ENCODE measurements around the gene YKT6.

The YKT6 gene

GRCh38 chr7:44249639-44250234 lies 49.0 kb downstream of the YKT6 start:
- no peak for DNase-seq (ENCODE audit: extremely low spot score)
- POLR2A ChIA-PET: no interaction called here
- CTCF ChIA-PET: interaction anchor here (0.9 to 2.5 kb wide), 3 partner anchors 8 to 165 kb away, joined by 3 to 8 read pairs (median 5); no protein-coding TSS in a partner anchor
- no peak for TF ChIP-seq CTCF (IDR thresholded peaks at IDR 0.05; ENCODE audit: control extremely low read depth, extremely low read depth, low read depth, missing control alignments)

DNA sequence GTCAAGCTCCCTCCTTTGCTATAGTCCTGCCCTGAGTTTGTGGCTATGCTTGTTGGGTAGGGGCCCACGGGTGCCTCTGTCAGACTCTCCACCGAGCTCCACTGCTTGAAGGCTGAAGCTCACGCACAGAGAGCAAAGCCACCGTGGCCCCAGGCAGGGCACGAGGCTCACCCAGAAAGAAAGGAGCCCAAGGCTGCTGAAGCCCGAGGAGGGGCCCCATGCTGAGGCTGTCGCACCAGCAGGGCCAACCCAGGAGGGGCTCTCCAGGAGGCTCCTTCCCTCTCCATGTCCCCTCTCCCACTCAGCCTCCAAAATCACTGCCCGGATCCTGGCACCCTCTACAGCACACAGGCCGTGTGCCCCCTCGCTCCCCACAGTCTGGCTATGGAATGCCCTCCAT lies 50.5 kb downstream of the YKT6 start:
- ChIA-PET POLR2A (no interaction called here), CTCF (interaction anchor here (12.7 kb wide), 1 partner anchor 9 kb away, joined by 117 read pairs; no protein-coding TSS in a partner anchor)
- DNase-seq (ENCODE audit: extremely low spot score): no peak
- no peak for TF ChIP-seq CTCF (IDR thresholded peaks at IDR 0.05; ENCODE audit: control extremely low read depth, extremely low read depth, low read depth, missing control alignments)

- CTCF ChIA-PET: interaction anchor here (12.7 kb wide), 1 partner anchor 9 kb away, joined by 117 read pairs; no protein-coding TSS in a partner anchor
- no peak for TF ChIP-seq CTCF (IDR thresholded peaks at IDR 0.05; ENCODE audit: control extremely low read depth, extremely low read depth, low read depth, missing control alignments)
- DNase-seq (ENCODE audit: extremely low spot score): no peak
- POLR2A ChIA-PET: no interaction called here
Observed at GRCh38 chr7:44251881-44252280, 51.1 kb downstream of the YKT6 start.

- ChIA-PET POLR2A (no interaction called here), CTCF (interaction anchor here (1.8 to 12.7 kb wide), 2 partner anchors 14 to 106 kb away, joined by 4 to 117 read pairs; no protein-coding TSS in a partner anchor)
- no peak for TF ChIP-seq CTCF (IDR thresholded peaks at IDR 0.05; ENCODE audit: control extremely low read depth, extremely low read depth, low read depth, missing control alignments)
- DNase-seq (ENCODE audit: extremely low spot score): no peak
Observed at GRCh38 chr7:44256459-44256858, 55.7 kb downstream of the YKT6 start.

- ChIA-PET CTCF (interaction anchor here (1.1 to 12.7 kb wide), 10 partner anchors 9 to 308 kb away, joined by 3 to 117 read pairs (median 4); partner anchors contain the start of gene NUDCD3), POLR2A (no interaction called here)
- no peak for TF ChIP-seq CTCF (IDR thresholded peaks at IDR 0.05; ENCODE audit: control extremely low read depth, extremely low read depth, low read depth, missing control alignments)
- DNase-seq (ENCODE audit: extremely low spot score): no peak
Observed at GRCh38 chr7:44257213-44257612, 56.4 kb downstream of the YKT6 start.

GRCh38 chr7:44257618-44258422 lies 57.0 kb downstream of the YKT6 start:
- DNase-seq (ENCODE audit: extremely low spot score): peak; percentile 89
- TF ChIP-seq CTCF (IDR thresholded peaks at IDR 0.05; ENCODE audit: control extremely low read depth, extremely low read depth, low read depth, missing control alignments): peak; percentile 8
- POLR2A ChIA-PET: interaction anchor here (0.7 to 0.9 kb wide), 2 partner anchors 17 to 57 kb away, joined by 3 read pairs; no protein-coding TSS in a partner anchor
- CTCF ChIA-PET: interaction anchor here (1.1 to 12.7 kb wide), 14 partner anchors 9 to 308 kb away, joined by 3 to 117 read pairs (median 4); partner anchors contain the start of gene NUDCD3
